ENCODE measurements around the gene PLPPR3.
A peak's percentile ranks its signal among the peaks of the same experiment; 100 is the strongest.
"Not testable (repeated sequence)": the region's sequence is repeated elsewhere in the genome, so short reads cannot be mapped to it uniquely, and the experiment has no call there.

PLPPR3 gene

GRCh38 chr19:825897-826644, 4.3 kb upstream of the PLPPR3 start:
- no peak for DNase-seq

GRCh38 chr19:824885-825284, 3.1 kb upstream of the PLPPR3 start:
- no peak for DNase-seq

- DNase-seq, result peak in 1 of 2 experiments; percentile 10
These were observed 1.9 kb upstream of the PLPPR3 start for GRCh38 chr19:823565-824121.

- DNase-seq, result no peak
These were observed 427 bp downstream of the PLPPR3 start for GRCh38 chr19:821231-821824.

GRCh38 chr19:820212-820611, 1.5 kb downstream of the PLPPR3 start:
- not testable (repeated sequence) for DNase-seq

- DNase-seq, result no peak
These were observed 5.3 kb downstream of the PLPPR3 start for GRCh38 chr19:816500-816857.

- DNase-seq, result no peak
These were observed 5.8 kb downstream of the PLPPR3 start for GRCh38 chr19:815775-816499.

GRCh38 chr19:815079-815774, 6.5 kb downstream of the PLPPR3 start:
- DNase-seq, result no peak

GRCh38 chr19:814152-815078, 7.3 kb downstream of the PLPPR3 start:
- no peak for DNase-seq

- no peak for DNase-seq
These were observed 8.3 kb downstream of the PLPPR3 start for GRCh38 chr19:813219-814151.

GRCh38 chr19:812747-813218, 9.0 kb downstream of the PLPPR3 start:
- no peak for DNase-seq

GRCh38 chr19:812049-812746, 9.6 kb downstream of the PLPPR3 start:
- no peak for DNase-seq

GRCh38 chr19:811506-812048, 10.2 kb downstream of the PLPPR3 start:
- no peak for DNase-seq

GRCh38 chr19:810883-811489, 10.8 kb downstream of the PLPPR3 start:
- DNase-seq, result no peak

- no peak for DNase-seq
These were observed 11.5 kb downstream of the PLPPR3 start for GRCh38 chr19:810077-810855.

- DNase-seq, result no peak
These were observed 13.4 kb downstream of the PLPPR3 start for GRCh38 chr19:808423-808775.

- no peak for DNase-seq
These were observed 13.9 kb downstream of the PLPPR3 start for GRCh38 chr19:807627-808422.

Data from NCI-H1930 (cell line).